ENCODE measurements around the gene GARIN3.
"Not testable (repeated sequence)": the region's sequence is repeated elsewhere in the genome, so short reads cannot be mapped to it uniquely, and the experiment has no call there.

GARIN3 gene

DNA sequence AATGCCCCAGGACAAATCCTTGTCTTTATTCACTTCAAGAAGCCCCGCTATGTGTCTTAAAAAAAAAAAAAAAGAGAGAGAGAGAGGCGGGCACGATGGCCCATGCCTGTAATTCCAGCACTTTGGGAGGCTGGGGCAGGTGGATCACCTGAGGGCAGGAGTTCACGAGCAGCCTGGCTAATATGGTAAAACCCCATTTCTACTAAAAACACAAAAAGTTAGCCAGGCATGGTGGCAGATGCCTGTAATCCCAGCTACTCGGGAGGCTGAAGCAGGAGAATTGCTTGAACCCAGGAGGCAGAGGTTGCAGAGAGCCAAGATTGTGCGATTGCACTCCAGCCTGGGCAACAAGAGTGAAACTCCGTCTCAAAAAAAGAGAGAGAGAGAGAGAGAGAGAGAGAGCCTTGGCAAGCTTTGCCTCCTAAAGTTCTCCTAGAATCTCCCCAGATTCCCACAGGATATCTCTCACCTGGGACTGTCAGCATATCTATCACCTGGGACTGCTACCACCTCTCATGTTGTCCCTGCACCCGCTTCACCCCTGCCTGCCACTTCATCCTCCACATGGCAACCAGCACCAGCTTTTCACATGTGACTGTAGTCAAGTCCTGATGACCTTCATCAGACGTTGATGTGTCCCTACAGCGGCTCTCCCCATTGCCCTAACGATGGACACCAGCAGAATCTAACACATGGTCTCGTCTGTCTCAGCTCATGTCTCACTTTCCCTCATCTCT lies 20.4 kb upstream of the GARIN3 start:
- DNase-seq (ENCODE audit: low read depth in 1 of 2, low spot score in 1 of 2) = no peak

DNA sequence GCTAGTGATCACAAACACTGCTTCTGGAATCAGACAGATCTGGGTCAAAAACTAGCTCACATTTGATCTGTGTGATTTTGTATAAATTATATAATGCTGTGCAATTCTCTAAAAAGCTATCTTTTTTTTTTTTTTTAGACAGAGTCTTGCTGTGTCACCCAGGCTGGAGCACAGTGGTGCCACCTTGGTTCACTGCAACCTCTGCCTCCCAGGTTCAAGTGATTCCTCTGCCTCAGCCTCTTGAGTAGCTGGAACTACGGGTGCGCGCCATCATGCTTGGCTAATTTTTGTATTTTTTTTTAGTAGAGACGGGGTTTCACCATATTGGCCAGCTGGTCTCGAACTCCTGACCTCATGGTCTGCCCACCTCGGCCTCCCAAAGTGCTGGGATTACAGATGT lies 19.1 kb upstream of the GARIN3 start:
- not testable (repeated sequence) for DNase-seq (ENCODE audit: low read depth in 1 of 2, low spot score in 1 of 2)

DNA sequence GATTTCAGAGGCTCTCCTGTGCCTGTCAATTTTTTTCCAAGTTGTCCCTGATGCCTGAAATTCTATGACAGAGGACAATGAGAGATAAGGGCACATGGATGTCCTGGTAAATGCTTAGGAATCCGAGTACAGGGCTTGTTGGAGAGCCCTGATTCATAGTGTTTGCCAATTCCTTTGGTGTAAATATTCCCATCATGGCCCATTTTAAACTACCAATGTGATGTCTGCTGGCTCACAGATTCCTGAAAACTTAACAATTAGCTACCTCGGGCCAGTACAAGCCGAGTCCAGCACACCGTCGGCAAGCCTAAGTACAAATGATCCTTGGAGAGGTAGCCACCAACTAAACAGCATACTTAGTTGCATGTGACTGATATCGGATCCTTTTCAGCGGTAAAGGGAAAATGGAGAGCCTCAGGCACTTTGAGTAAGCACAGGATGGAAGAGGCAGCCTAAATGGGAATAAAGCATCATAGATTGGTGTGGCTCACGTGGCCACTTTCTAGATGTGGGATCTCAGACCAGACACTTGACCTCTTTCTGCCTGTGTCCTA lies 18.1 kb upstream of the GARIN3 start:
- no peak for DNase-seq (ENCODE audit: low read depth in 1 of 2, low spot score in 1 of 2)

DNA sequence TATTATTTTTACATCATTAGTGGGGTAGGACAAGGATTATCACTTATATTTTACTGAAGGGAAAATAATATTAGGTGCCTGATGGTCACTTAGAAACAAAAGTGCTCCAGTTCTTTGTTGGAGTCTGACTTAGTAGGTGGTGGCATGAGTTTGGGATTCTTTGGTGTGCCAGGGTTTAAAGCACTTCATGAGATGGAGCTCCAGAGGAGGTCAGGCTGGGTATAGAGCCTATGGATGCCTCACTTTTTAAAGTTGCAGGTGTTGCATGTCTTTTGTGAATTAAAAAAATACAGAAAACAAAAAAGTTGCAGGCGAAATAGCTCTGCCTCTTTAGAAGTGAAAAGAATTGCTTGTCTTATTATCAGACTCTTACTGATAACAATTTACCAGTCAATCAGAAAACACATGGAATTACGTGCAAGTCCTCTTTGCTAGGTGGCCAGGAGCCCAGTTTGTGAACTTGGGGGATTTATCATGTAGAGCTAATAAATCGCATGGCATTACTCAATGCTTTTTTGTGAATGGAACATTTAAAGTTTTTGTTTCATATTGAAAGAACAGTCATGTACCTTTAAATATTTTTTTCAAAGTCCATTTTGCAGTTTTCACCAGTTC lies 16.2 kb upstream of the GARIN3 start:
- DNase-seq (ENCODE audit: low read depth in 1 of 2, low spot score in 1 of 2) = no peak

DNA sequence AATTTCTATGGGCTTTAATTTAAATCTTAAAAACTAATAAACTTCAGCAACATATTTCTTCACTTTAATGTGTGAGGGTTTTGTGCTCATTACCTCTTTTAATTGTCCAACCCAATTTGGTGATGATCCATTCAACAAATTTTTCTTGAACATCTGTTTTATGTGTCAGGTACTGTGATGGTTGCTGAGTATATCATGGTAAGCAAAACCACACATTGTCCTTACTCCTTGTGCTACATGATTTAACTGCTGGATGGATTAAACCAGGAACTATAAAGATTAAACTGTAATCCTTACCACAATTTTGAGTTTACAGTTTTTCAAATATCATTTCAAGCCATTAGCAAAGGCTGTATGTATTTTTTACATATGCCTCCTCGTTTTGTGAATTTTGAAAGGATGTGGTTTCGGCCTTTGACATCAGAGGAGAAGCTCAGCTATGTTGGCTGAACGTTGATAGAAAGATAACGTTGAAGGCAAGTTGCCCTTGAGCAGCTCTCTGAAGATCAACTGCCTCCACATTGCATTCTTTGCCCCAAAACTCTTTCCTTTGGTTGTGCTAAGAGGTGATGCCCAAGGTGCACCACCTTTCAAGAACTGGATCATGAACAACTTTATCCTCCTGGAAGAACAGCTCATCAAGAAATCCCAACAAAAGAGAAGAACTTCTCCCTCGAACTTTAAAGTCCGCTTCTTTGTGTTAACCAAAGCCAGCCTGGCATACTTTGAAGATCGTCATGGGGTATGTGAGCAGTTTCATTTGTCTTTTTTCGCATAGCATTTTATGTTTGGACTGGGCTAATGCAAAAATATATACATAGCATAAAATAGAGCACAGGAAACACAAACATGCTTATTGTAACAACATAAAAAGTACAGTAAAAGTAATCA lies 14.6 kb upstream of the GARIN3 start, which contains the start of gene ITK:
TSS of gene ITK (plus strand) at position 467 of the 891 bp plus-strand sequence. CDS start at position 605, 138 bp downstream.
- peak in 1 of 2 donors; percentile 50 for DNase-seq (ENCODE audit: low read depth in 1 of 2, low spot score in 1 of 2)

DNA sequence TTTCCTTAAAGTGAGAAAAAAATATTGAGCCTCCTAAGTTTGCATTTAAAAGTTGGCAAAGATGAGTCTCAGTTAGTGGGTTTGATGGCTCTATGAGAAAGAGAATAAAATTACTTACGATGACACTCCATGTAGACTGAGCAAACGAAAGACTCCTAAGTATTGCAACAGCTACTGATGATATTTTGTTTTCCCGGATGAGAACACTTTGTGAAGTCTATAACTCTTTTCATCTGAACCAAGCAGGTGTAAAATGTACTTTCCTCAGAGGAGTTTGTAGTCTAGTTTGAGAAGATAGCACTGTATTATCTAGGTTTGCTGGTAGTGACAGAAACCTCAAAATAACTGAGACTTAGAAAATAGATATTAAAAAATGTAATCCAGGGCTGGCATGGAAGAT lies 12.9 kb upstream of the GARIN3 start:
- DNase-seq (ENCODE audit: low read depth in 1 of 2, low spot score in 1 of 2) = no peak

DNA sequence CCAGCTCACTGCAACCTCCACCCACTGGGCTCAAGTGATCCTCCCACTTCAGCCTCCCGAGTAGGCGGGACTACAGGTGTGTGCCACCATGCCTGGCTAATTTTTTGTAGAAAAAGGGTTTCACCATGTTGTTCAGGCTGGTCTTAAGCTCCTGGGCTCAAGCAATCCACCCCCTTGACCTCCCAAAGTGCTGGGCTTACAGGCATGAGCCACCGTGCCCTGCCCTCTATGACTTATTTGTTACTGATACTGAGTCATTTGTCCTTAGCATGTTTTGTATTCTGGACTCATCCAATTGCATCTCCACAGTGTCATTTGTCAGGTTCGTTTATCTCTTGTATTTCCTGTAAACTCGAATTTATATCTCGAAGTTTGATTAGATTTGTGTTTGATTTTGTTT lies 11.9 kb upstream of the GARIN3 start:
- DNase-seq (ENCODE audit: low read depth in 1 of 2, low spot score in 1 of 2) = no peak

DNA sequence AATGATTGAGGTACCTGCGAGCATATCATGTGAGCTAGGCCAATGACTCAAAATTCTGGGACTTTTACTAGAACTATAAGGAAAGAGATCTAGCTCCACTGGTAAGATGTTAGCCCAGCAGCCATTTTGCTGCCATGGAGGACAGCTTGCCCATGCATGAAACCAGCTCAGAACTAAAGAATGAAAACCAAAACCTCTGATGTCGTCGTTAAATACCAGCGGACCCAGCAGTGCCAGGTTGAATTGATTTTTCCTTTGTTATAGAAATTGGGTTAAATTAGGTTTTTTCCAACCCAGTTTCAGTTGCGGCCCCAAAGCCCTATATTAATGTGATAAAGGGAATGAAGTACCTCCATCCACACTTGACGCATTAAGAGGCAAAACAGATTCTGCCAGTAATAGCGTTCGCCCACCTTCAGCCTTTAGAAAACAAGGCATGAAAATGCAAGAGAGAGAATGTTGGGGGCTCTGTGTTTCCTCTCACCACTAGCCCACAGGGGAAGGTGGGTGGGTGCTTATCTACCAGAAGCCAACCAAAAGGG lies 9.1 kb upstream of the GARIN3 start:
- no peak for DNase-seq (ENCODE audit: low read depth in 1 of 2, low spot score in 1 of 2)

DNA sequence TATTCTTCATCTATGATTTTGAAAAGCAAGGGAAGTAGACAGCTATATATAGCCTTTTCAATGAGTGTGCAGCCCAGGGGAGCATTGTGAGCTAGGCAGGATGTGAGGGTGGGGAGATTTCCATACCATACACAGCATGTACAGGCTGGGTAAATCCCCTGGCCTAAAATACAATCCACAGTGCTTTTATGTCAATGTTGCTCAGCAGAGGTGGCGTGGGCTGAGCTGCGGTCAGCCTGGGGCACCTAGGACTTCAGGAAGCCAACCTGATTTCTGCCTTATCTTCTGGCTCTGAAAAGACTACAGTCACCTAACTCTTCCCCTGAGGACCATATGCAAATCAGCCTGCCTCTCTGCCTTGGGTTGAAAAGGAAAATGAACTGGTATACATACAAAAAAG lies 6.3 kb upstream of the GARIN3 start:
- peak; percentile 65 to 91 for DNase-seq (ENCODE audit: low read depth in 1 of 2, low spot score in 1 of 2)

DNA sequence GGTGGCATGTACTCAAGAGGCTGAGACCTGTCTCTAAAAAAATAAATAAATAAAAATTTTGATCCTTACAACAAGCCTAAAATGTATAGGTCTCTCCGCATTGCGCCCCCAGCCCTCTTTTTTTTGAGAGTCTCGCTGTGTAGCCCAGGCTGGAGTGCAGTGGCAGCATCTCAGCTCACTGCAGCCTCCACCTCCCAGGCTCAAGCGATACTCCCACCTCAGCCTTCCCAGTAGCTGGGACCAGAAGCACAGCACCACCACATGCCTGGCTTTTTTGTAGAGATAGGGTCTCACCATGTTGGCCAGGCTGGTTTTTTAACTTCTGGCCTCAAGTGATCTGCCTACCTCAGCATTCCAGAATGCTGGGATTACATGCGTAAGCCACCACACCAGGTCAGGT lies 2.2 kb upstream of the GARIN3 start:
- DNase-seq (ENCODE audit: low read depth in 1 of 2, low spot score in 1 of 2) = no peak

DNA sequence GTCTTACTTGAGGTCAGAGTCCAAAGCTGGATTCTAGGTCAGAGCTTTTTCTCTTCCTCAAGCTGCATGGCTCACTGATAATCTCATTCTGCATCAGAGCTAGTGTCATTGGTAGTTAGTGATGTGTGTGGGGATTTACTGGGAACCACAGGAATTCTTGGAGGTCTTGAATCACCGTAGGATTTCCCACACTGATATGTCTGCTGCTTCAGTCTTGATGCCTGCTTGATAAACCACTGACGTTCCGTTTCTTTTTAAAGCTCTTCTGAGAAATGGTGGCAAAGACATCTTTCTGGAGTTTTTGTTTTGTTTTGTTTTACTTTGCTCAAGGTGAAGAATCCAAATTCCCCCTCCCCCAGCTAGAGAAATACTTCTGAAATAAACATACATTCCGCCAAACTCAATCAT lies 1.2 kb upstream of the GARIN3 start:
- no peak for DNase-seq (ENCODE audit: low read depth in 1 of 2, low spot score in 1 of 2)

DNA sequence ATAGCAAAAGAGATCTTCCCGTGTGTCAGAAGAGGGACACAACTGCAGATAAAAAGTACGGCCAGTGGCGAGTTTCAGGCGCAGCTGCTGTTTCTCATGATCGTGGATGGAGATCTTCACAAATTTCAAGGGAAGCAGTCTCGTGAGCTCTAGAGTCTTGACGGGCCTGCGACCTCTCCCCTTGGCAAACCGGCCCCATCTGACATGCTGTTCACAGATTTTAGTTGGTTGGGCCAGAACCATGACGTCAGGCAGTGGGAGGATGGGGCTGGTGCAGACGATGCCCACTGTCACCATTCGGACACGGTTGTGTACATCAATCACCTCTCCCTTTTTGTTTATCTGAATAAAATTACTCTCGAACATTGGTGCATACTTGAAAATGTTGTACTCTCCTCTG lies 396 bp downstream of the GARIN3 start:
- DNase-seq (ENCODE audit: low read depth in 1 of 2, low spot score in 1 of 2) = no peak

DNA sequence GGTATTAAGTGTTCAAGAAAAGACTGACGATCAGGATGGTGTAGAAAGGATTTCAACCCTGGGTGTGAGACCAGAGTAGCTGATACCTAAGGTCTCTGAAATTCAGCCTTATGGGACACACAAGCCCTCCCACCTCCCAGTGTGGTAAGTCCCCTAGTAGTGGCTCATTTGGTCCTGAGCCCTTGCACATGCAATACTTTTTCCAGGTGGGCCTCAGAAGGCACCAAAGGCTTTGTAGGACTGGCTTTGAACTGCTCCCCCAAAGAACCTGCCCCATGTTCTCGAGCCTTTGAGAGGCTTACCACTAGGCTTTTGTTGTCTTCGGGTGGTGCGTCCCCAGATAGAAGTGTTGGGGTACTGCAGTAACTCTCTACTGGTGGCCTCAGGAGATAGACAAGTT lies 803 bp downstream of the GARIN3 start:
- no peak for DNase-seq (ENCODE audit: low read depth in 1 of 2, low spot score in 1 of 2)

DNA sequence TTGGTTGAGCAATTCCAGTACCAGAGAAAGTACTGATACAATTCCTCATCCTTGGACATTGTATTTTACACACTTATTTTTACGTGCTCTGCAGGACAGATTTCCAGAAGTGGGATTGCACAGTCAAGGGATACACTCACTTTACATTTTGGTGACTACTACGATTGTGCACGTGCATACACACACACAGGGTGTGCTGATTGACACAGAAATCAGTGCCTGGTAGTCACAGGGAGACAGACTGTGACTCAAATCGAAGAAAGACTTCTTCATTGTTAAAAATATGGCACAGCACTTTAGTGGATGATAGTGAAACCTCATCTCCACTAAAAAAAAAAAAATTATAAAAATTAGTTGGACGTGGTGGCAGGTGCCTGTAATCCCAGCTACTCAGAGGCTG lies 1.5 kb downstream of the GARIN3 start:
- no peak for DNase-seq (ENCODE audit: low read depth in 1 of 2, low spot score in 1 of 2)

DNA sequence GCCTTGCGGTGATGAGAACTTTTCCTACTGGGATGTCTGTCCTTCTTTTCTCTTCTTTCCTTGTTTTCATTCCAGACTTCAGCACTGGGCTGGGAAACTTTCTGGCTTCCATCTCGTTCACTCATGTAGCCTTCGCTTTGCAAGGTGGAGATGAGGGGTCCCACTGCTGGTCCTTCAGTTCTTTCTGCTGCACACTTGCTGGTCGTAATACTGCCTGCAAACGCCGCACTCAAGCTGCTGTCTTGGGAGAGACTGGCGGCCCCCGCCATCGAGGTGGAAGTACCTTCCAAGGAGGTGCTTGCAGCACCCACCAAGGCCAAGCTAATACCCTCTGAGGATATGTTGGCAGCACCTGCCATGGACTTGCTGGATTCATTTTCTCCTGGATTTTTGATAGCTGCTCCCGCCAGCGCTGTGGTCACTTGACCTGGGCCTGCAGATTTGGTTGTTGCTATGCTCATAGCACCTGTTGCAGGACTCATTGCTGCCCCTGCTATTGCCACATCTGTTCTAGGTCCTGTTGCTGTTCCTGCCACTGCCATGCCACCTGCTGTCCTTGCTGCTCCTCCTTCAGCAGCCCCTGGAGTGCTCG lies 3.0 kb downstream of the GARIN3 start:
- no peak for DNase-seq (ENCODE audit: low read depth in 1 of 2, low spot score in 1 of 2)

DNA sequence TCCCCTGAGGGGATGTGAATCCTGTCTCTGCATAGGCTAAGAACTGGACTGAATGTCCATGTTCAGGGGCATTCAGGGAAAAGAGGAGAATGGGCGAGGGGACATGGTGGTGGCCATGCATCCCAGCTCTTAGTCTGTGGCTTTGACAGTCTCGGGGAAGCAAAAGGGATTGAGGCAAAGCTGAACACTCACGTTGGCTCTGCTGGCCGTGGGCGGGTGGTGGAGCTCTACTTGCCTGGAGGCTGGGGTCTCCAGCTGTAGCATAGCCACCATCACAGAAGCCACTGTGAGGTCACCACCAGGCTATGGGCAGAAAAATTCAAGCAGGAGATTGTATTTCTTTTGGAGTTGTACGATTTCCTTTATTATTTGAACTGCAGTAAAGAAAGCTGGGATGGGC lies 4.1 kb downstream of the GARIN3 start:
- no peak for DNase-seq (ENCODE audit: low read depth in 1 of 2, low spot score in 1 of 2)

DNA sequence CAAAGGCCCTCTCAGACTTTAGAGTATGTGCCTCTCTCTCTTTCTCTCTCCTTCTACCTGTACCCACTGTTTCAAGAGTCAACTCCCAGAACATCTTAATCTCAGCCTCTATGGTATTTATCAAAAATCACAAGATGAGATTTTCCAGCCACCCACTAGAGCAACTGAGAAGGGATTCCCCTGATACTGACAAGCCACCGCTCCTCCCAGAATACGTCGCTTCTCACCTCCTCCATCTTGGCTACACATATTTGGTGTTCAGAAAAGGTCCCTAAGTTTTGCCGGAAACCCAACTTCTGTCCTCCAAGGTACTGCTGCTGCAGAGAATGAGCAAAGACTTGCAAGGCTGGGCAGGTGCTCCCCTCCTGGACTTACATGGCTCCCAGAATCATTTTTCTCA lies 6.1 kb downstream of the GARIN3 start:
- no peak for DNase-seq (ENCODE audit: low read depth in 1 of 2, low spot score in 1 of 2)

DNA sequence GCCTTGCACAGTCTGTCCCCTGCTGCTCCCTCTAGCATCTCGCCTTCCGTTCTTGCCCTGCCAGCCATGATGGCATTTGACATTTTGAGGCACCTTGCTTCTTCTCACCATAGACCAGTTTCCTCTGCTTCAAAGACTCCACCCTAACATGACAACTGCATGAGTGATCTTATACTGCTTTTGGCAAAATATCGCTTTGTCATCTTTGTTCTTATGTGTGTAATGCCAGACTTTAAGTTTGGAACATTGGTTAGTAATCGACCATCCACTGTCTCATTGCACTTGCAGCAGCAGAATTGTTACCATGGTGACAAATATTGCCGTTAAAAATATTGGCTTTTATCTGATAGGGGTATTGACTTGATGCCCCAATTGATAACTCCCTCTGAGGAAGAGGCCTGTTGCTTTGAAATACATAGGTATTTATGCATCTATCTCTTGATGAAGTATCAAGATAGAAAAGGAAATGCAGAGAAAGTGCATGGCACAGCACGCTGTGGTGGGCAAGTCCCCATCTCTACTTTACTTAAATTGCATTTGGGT lies 6.8 kb downstream of the GARIN3 start:
- DNase-seq (ENCODE audit: low read depth in 1 of 2, low spot score in 1 of 2) = no peak

DNA sequence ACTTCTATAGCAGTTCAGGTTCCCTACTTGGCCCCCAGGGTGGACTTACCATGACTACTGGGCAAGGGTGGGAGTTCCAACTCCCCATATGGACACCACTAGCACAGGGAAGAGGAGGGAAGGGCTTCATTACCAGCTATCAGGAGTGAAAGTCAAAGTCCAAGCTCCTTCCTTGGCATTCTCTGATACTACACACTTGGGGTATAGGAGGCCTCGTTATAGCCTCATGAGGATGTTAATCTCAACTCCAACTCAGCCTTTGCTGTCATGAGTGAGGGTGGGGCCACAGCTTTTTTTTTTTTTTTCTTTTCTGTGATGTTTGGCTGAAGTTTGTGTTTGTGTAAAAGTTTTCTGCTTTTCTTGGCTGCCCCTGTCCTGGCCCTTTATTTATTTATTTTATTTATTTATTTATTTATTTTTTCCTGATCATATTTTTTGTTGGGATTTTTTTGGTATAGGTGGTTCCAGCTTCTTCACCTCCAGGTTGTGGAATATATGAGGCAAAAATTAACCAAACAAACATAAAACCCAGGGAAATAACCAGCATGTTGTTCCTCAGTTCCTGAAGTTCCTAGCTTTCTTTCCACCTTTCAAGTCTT lies 8.7 kb downstream of the GARIN3 start:
- no peak for DNase-seq (ENCODE audit: low read depth in 1 of 2, low spot score in 1 of 2)

DNA sequence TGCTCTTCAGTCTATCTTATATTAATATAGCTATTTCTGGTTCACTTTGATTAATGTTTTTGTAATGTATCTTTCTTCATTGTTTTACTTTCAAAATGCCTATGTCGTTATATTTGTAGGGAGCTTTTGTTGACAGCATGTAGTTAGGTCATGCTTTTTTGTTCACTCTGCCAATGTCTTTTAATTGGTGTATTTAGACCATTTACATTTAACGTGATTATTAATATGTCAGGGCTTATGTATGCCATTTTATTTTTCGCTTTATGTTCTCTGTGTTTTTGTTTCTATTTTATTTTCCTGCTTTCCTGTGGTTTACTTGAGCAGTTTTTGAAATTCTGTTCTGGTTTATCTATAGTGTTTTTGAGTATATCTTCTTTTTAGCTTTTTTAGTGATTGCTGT lies 10.8 kb downstream of the GARIN3 start:
- no peak for DNase-seq (ENCODE audit: low read depth in 1 of 2, low spot score in 1 of 2)

All from activated CD4-positive, alpha-beta T cell treated with anti-CD3 and anti-CD28 coated beads, Interleukin-2, amount 50 U/mL, for 24 hours (primary cell).